IMR-90 (cell line): Measurements from ENCODE around the gene TK2. TPM values are rescaled to one million over a fixed set of nuclear protein-coding genes. Genes with fewer than 3 reads are reported as not detected.

ENCODE experiments used
- ATAC-seq: fragments of 200-7000 bp; cut with Tn5 transposase; 2 replicates; pipeline ENCODE4 v1.9.1; 2020; ENCODE audit warnings: low read depth, mild to moderate bottlenecking, moderate library complexity
- BruUV-seq: library from RNA; stranded (reverse); fragments of 400-500 nt; replicated peaks from 2 replicates; lab custom pipeline; 2021; lab: Mats Ljungman, UMichigan
- CTCF ChIA-PET: fragments of 300-600 bp; formaldehyde crosslinking; extraction: SDS; loops from one replicate; lab custom pipeline; 2021; ENCODE audit warnings: antibody characterized with exemption; lab: Yijun Ruan, JAX
- POLR2A ChIA-PET: fragments of 300-600 bp; sonication (Branson Sonifier 250); formaldehyde crosslinking; loops from one replicate; lab custom pipeline; 2022; ENCODE audit warnings: antibody characterized with exemption; ENCODE audit not compliant: unreplicated experiment; lab: Charles Lee
- DNase-seq: peaks from one replicate; pipeline ENCODE4 v3.0.0; 2013
- H2AFZ ChIP-seq: replicated peaks from 2 replicates; pipeline ENCODE3; 2013; ENCODE audit warnings: low read length, mild to moderate bottlenecking; ENCODE audit not compliant: poor library complexity
- H2AK5ac ChIP-seq: 2 replicates; pipeline ENCODE4 v1.6.1; 2013; ENCODE audit warnings: low read depth, low read length, inconsistent platforms
- H2AK9ac ChIP-seq: replicated peaks from 2 replicates; pipeline ENCODE3; 2013; ENCODE audit warnings: mild to moderate bottlenecking, low read depth, low read length, moderate library complexity; ENCODE audit not compliant: poor library complexity
- H2BK120ac ChIP-seq: 2 replicates; pipeline ENCODE4 v1.6.1; 2013; ENCODE audit warnings: low read depth, low read length, inconsistent platforms
- H2BK15ac ChIP-seq: 3 replicates; pipeline ENCODE4 v1.6.1; 2013; ENCODE audit warnings: low read depth, low read length, inconsistent platforms
- H2BK20ac ChIP-seq: 2 replicates; pipeline ENCODE4 v1.6.1; 2013; ENCODE audit warnings: low read depth, mild to moderate bottlenecking, inconsistent platforms, low read length, moderate library complexity
- H2BK5ac ChIP-seq: 2 replicates; pipeline ENCODE4 v1.6.1; 2013; ENCODE audit warnings: mild to moderate bottlenecking, low read depth, low read length, inconsistent platforms; ENCODE audit not compliant: poor library complexity, severe bottlenecking
- H3K14ac ChIP-seq: replicated peaks from 2 replicates; pipeline ENCODE4 v1.6.1; 2013; ENCODE audit warnings: low read depth, low read length, inconsistent platforms
- H3K18ac ChIP-seq: 2 replicates; pipeline ENCODE4 v1.6.1; 2013; ENCODE audit warnings: low read depth, low read length, control low read depth
- H3K23ac ChIP-seq: 2 replicates; pipeline ENCODE4 v1.6.1; 2013; ENCODE audit warnings: low read depth, low read length, inconsistent platforms
- H3K27ac ChIP-seq: 2 replicates; pipeline ENCODE4 v1.5.1; 2013; ENCODE audit warnings: mild to moderate bottlenecking, control low read depth, low read length; ENCODE audit not compliant: insufficient read depth
- H3K27me3 ChIP-seq: 2 replicates; pipeline ENCODE4 v1.6.1; 2013; ENCODE audit warnings: low read length; ENCODE audit not compliant: control insufficient read depth, insufficient read depth
- H3K36me3 ChIP-seq: 2 replicates; pipeline ENCODE4 v1.6.1; 2013; ENCODE audit warnings: low read length, mixed read lengths; ENCODE audit not compliant: control insufficient read depth, insufficient read depth
- H3K4ac ChIP-seq: 2 replicates; pipeline ENCODE4 v1.6.1; 2013; ENCODE audit warnings: low read depth, low read length, inconsistent platforms
- H3K4me1 ChIP-seq: 2 replicates; pipeline ENCODE4 v1.6.1; 2013; ENCODE audit warnings: low read length, mixed read lengths; ENCODE audit not compliant: control insufficient read depth, insufficient read depth
- H3K4me2 ChIP-seq: 2 replicates; pipeline ENCODE4 v1.6.1; 2013; ENCODE audit warnings: low read depth, mild to moderate bottlenecking, control low read depth, low read length, moderate library complexity
- H3K4me3 ChIP-seq: 2 replicates; pipeline ENCODE4 v1.5.1; 2013; ENCODE audit warnings: low read depth, mild to moderate bottlenecking, control low read depth, low read length, moderate library complexity; ENCODE audit not compliant: insufficient read depth
- H3K56ac ChIP-seq: 2 replicates; pipeline ENCODE4 v1.6.1; 2013; ENCODE audit warnings: low read length, inconsistent platforms; ENCODE audit not compliant: insufficient read depth; ENCODE audit errors: extremely low read depth
- H3K79me1 ChIP-seq, 2 experiments: 2 replicates each; pipeline ENCODE4 v1.6.1; 2013; ENCODE audit warnings: low read length in 2 of 2, inconsistent platforms in 1 of 2, low read depth in 1 of 2
- H3K9ac ChIP-seq: 2 replicates; pipeline ENCODE4 v1.6.1; 2013; ENCODE audit warnings: low read depth, low read length, control low read depth
- H3K9me1 ChIP-seq: 2 replicates; pipeline ENCODE4 v1.6.1; 2013; ENCODE audit warnings: low read length, inconsistent platforms; ENCODE audit not compliant: insufficient read depth
- H3K9me3 ChIP-seq: 2 replicates; pipeline ENCODE4 v1.6.1; 2013; ENCODE audit warnings: low read length; ENCODE audit not compliant: control insufficient read depth, insufficient read depth
- H4K20me1 ChIP-seq: 2 replicates; pipeline ENCODE4 v1.6.1; 2013; ENCODE audit warnings: low read length, inconsistent platforms; ENCODE audit not compliant: insufficient read depth
- H4K5ac ChIP-seq: 2 replicates; pipeline ENCODE4 v1.6.1; 2013; ENCODE audit warnings: mild to moderate bottlenecking, low read depth, low read length, control low read depth
- H4K8ac ChIP-seq, 2 experiments: 2 replicates each; pipeline ENCODE4 v1.6.1; 2013; ENCODE audit warnings: low read depth in 2 of 2, low read length in 2 of 2, control low read depth in 1 of 2, inconsistent platforms in 1 of 2
- H4K91ac ChIP-seq: 2 replicates; pipeline ENCODE4 v1.6.1; 2013; ENCODE audit warnings: low read depth, low read length, inconsistent platforms; ENCODE audit not compliant: insufficient read depth
- NFE2L2 ChIP-seq: fragments of 150-350 bp; IDR thresholded peaks from 2 replicates; pipeline ENCODE4 v1.6.1; 2016; ENCODE audit warnings: low read depth, mild to moderate bottlenecking, low read length
- RCOR1 ChIP-seq: IDR thresholded peaks from 2 replicates; pipeline ENCODE4 v1.6.1; 2012; ENCODE audit warnings: mild to moderate bottlenecking, low read length, improper control_type of control experiment; ENCODE audit not compliant: insufficient replicate concordance
- WGBS, 2 experiments: methylation state at CpG; one replicate each; pipeline versions ENCODE4 v1.1.5 to v1.1.7; 2013; ENCODE audit warnings: missing lambda C conversion rate in 2 of 2; ENCODE audit not compliant: insufficient read length in 1 of 2; ENCODE audit errors: extremely low coverage in 2 of 2; 5-methylcytosine and 5-hydroxymethylcytosine counted together
- dilution Hi-C: fragments of 300-500 bp; cut with HindIII; formaldehyde crosslinking; loops from one replicate; pipeline ENCODE4 v1.14.3; 2018; ENCODE audit warnings: low sequenced_read_pairs; ENCODE audit not compliant: unreplicated experiment
- in situ Hi-C: fragments of 300-500 bp; cut with MboI; formaldehyde crosslinking; loops from 3 replicates; pipeline ENCODE4 v1.14.3; 2019; ENCODE audit warnings: low sequenced_read_pairs, inconsistent platforms, mixed read lengths
- intact Hi-C: fragments of 100-400 bp; cut with micrococcal nuclease; formaldehyde crosslinking; loops from 2 replicates; pipeline ENCODE4 v1.10.0; 2022
- polyA plus RNA-seq, 3 experiments: library from polyadenylated mRNA; depleted of rRNA; stranded (reverse); fragments of >200 nt; gene quantifications; 2 replicates each; pipeline ENCODE4 v1.2.3, GENCODE V29; 2012; ENCODE audit warnings: low replicate concordance in 1 of 3
- total RNA-seq: library from RNA; depleted of rRNA; stranded (reverse); fragments of >200 nt; gene quantifications from 2 replicates; pipeline ENCODE4 v1.2.3, GENCODE V29; 2012
- TF ChIP-seq, protein P1 (sequence below): fragments of 150-350 bp; IDR thresholded peaks from 2 replicates; pipeline ENCODE4 v1.6.1; 2016; ENCODE audit warnings: low read depth, mild to moderate bottlenecking, low read length, moderate library complexity, borderline replicate concordance

TK2 gene
- total and polyA plus RNA-seq, 2 of the 4 experiments (the other 2 are of a cell fraction): 14.7 to 16.5 TPM

DNA sequence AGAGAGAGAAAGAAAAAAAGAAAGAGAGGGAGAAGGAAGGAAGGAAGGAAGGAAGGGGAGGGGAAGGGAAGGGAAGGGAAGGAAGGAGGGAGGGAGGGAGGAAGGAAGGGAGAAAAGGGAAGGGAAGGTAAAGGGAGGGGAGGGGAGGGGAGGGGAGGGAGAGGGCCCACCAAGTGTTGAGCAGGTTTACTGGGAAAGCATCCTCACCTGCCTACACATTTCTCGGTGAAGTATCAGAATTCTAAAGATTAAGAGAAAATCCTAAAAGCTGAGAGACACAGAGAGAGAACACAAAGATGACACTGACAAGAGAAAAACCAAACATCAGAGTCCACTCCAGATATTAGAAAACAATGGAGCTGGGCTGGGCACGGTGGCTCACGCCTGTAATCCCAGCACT, 42.3 kb upstream of the TK2 start:
- no peaks in the 10 kb centered on the region for H3K36me3 ChIP-seq
- in situ Hi-C loops: no loop called here
- TF ChIP-seq, protein P1, sequence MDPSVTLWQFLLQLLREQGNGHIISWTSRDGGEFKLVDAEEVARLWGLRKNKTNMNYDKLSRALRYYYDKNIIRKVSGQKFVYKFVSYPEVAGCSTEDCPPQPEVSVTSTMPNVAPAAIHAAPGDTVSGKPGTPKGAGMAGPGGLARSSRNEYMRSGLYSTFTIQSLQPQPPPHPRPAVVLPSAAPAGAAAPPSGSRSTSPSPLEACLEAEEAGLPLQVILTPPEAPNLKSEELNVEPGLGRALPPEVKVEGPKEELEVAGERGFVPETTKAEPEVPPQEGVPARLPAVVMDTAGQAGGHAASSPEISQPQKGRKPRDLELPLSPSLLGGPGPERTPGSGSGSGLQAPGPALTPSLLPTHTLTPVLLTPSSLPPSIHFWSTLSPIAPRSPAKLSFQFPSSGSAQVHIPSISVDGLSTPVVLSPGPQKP: no peak
- TF ChIP-seq NFE2L2 (no peak), RCOR1 (no peak)
- no peak overlapping the region for H2BK15ac ChIP-seq
- dilution Hi-C loops: no loop called here
- no peak overlapping the region for H3K4me2 ChIP-seq
- ChIA-PET POLR2A (no interaction called here), CTCF (no interaction called here)
- ATAC-seq: no peak
- no peak overlapping the region for H3K14ac ChIP-seq
- no peak overlapping the region for H3K56ac ChIP-seq
- no peak overlapping the region for H3K23ac ChIP-seq
- H3K4me1 ChIP-seq: no peaks in the 10 kb centered on the region
- H4K20me1 ChIP-seq: no peaks in the 10 kb centered on the region
- H2AK9ac ChIP-seq: no peak overlapping the region
- H3K79me1 ChIP-seq: no peaks in the 10 kb centered on the region
- H2BK120ac ChIP-seq: no peak overlapping the region
- no peak overlapping the region for H2AFZ ChIP-seq
- peaks cover 36% of the 10 kb centered on the region for H3K27me3 ChIP-seq
- no CpG with 5 or more reads among the region's 3 CpGs for WGBS, 2 experiments
- H2AK5ac ChIP-seq: no peak overlapping the region
- H3K9me1 ChIP-seq: no peaks in the 10 kb centered on the region
- intact Hi-C loops: no loop called here
- H2BK20ac ChIP-seq: no peak overlapping the region
- H3K27ac ChIP-seq: no peak overlapping the region
- H3K4ac ChIP-seq: no peak overlapping the region
- no peak overlapping the region for H3K18ac ChIP-seq
- no peak overlapping the region for H4K91ac ChIP-seq
- no peak overlapping the region for H4K8ac ChIP-seq
- no TSS peak for BruUV-seq
- H2BK5ac ChIP-seq: no peak overlapping the region
- no peak overlapping the region for H3K4me3 ChIP-seq
- peaks cover 8% of the 10 kb centered on the region for H3K9me3 ChIP-seq
- no peak for DNase-seq
- no peak overlapping the region for H3K9ac ChIP-seq
- H4K5ac ChIP-seq: no peak overlapping the region
